Adrenal gland (tissue), 12 donors: Measurements from ENCODE around the gene METTL13. TPM values are rescaled to one million over a fixed set of nuclear protein-coding genes. Genes with fewer than 3 reads are reported as not detected.

Experiments
- DNase-seq, 7 donors: peaks; one replicate each; pipeline ENCODE4 v3.0.0-alpha.2; 2019 to 2020
- H3K27ac ChIP-seq, 5 donors: fragments of 200-600 bp; sonication (generic) in 4 of 5; 1 replicate in 3 of 5; 2 replicates in 2 of 5; pipeline versions ENCODE4 v1.5.1 to v1.8.0; 2016 to 2020; ENCODE audit warnings: mild to moderate bottlenecking in 1 of 5
- H3K27me3 ChIP-seq: fragments of 200-600 bp; 2 replicates; pipeline ENCODE4 v1.8.0; 2021
- H3K36me3 ChIP-seq, 2 donors: fragments of 200-600 bp; replicated peaks in 1 of 2; 1 replicate in 1 of 2; 2 replicates in 1 of 2; pipeline versions ENCODE4 v1.5.1 to v1.8.0; 2018 to 2022
- H3K4me1 ChIP-seq, 2 donors: fragments of 200-600 bp; replicated peaks in 1 of 2; 1 replicate in 1 of 2; 2 replicates in 1 of 2; pipeline versions ENCODE4 v1.5.1 to v1.8.0; 2018 to 2021
- H3K4me3 ChIP-seq, 4 donors: fragments of 200-600 bp; sonication (generic) in 3 of 4; one replicate each; pipeline ENCODE4 v1.5.1; 2016 to 2018
- H3K9me3 ChIP-seq, 3 donors: fragments of 200-600 bp; sonication (generic) in 1 of 3; replicated peaks in 1 of 3; 1 replicate in 2 of 3; 2 replicates in 1 of 3; pipeline versions ENCODE4 v1.5.1 to v1.8.0; 2016 to 2021
- CTCF ChIP-seq, 6 experiments: fragments of 450-650 bp in 4 of 6; fragments of 200-600 bp in 2 of 6; sonication (generic) in 1 of 6; IDR thresholded peaks; 1 replicate in 5 of 6; 2 replicates in 1 of 6; pipeline versions ENCODE4 v1.5.1 to v1.8.0; 2016 to 2021; ENCODE audit warnings: antibody characterized with exemption in 6 of 6, mild to moderate bottlenecking in 2 of 6, moderate library complexity in 1 of 6
- POLR2A ChIP-seq, 2 donors: fragments of 450-650 bp; IDR thresholded peaks; one replicate each; pipeline ENCODE4 v1.6.1; 2017; ENCODE audit warnings: antibody characterized with exemption in 2 of 2, mild to moderate bottlenecking in 2 of 2, moderate library complexity in 1 of 2
- WGBS, 4 donors: extraction: QIAGEN DNeasy Blood & Tissue Kit in 2 of 4; methylation state at CpG; one replicate each; pipeline versions ENCODE4 v1.1.5 to v1.1.7; 2013 to 2017; 5-methylcytosine and 5-hydroxymethylcytosine counted together
- intact Hi-C, 2 donors: fragments of 100-400 bp; cut with DNase I; formaldehyde crosslinking; loops; one replicate each; pipeline versions ENCODE4 v1.14.1 to v1.15.0; 2022 to 2023
- polyA plus RNA-seq, 3 donors: library from polyadenylated mRNA; stranded (reverse); fragments of 200-250 nt in 2 of 3; fragments of 350-450 nt in 1 of 3; fragmentation: Illumina TruSeq in 1 of 3; extraction: RNeasy Lipid Tissue Mini Kit (QIAGEN cat#74804) in 1 of 3; gene quantifications; one replicate each; pipeline ENCODE4 v1.2.3, GENCODE V29; 2013 to 2014
- total RNA-seq, 9 donors: library from RNA; depleted of rRNA in 4 of 9; stranded (reverse); fragments of >200 nt in 4 of 9; fragments of 120-200 nt in 1 of 9; fragmentation: NEBNext Ultra II Directional in 1 of 9; extraction: Animal tissue kit (Norgen Biotek cat#: 25700) in 1 of 9; gene quantifications; one replicate each; pipeline versions ENCODE4 v1.1.0 to v1.2.4, GENCODE V29; 2013 to 2023
- donor health status: healthy with polysubstance abuse.
- donor health status: Bipolar disorder and iron deficiency.
- donor health status: DM: yes; HTN: yes; CAD: no.
- donor health status: DM: no; HTN: no; CAD: no.
- donor health status: DM: no; HTN: no; CAD: no.
- donor health status: DM: yes; HTN: yes; CAD: no.

METTL13 gene
- total and polyA plus RNA-seq, 12 donors, result 9.6 to 38.3 (median 29.6) TPM

GRCh38 chr1:171751221-171751620 lies 30.2 kb upstream of the METTL13 start:
- H3K9me3 ChIP-seq, result no peaks in the 10 kb centered on the region
- H3K36me3 ChIP-seq, result no peaks in the 10 kb centered on the region
- no peak overlapping the region for H3K4me3 ChIP-seq
- intact Hi-C loops, result no loop called here
- TF ChIP-seq CTCF (IDR thresholded peaks at IDR 0.05) (no peak), POLR2A (IDR thresholded peaks at IDR 0.05) (no peak)
- H3K4me1 ChIP-seq, result no peaks in the 10 kb centered on the region
- no peaks in the 10 kb centered on the region for H3K27me3 ChIP-seq
- no peak for DNase-seq
- 92 to 95% (median 94%) methylated on average over 6 of the region's 6 CpGs for WGBS, 4 donors
- no peak overlapping the region for H3K27ac ChIP-seq

GRCh38 chr1:171753182-171753581 lies 28.3 kb upstream of the METTL13 start:
- no peaks in the 10 kb centered on the region for H3K36me3 ChIP-seq
- H3K9me3 ChIP-seq, result no peaks in the 10 kb centered on the region
- WGBS, 4 donors, result 84 to 92% (median 90%) methylated on average over 2 of the region's 2 CpGs
- no peaks in the 10 kb centered on the region for H3K4me1 ChIP-seq
- no peaks in the 10 kb centered on the region for H3K27me3 ChIP-seq
- no peak overlapping the region for H3K27ac ChIP-seq
- H3K4me3 ChIP-seq, result no peak overlapping the region
- no peak for DNase-seq
- intact Hi-C loops, result no loop called here
- TF ChIP-seq POLR2A (IDR thresholded peaks at IDR 0.05), result no peak
- no peak for TF ChIP-seq CTCF (IDR thresholded peaks at IDR 0.05)

DNA sequence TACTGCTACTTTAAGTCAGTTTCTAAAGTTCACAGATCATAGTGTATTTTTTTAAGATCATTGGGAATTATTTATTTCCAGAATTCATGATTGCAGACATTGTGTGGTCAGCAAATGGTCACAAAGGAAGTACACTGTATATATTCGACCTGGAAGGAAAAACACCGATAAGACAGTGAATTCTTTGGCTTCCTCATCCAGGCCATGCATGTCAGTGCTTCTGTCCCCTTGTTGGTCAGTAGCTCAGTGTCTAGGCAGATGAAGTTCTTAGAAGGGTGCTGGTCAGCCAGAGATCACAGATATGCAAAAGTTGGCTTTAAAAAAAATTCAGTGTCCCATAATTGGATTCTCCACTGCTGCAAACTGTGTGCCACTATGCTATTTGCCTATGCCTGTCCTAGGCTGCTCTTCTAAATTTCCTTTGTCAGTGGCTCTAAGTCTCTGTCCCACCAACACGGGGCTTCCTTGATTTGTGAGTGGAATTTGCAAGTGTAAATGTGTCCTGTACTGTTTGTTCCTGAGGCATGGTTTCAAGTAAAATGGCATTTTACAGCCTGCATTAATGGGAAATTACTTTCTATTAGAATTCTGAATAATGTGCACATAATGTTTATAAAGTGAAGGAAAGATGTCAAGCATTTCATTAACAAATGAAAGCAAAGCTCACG lies 27.6 kb upstream of the METTL13 start:
- Histone ChIP-seq H3K36me3 (no peaks in the 10 kb centered on the region), H3K4me1 (no peaks in the 10 kb centered on the region), H3K27ac (no peak overlapping the region), H3K9me3 (no peaks in the 10 kb centered on the region), H3K4me3 (no peak overlapping the region), H3K27me3 (no peaks in the 10 kb centered on the region)
- no peak for DNase-seq
- TF ChIP-seq CTCF (IDR thresholded peaks at IDR 0.05) (no peak), POLR2A (IDR thresholded peaks at IDR 0.05) (no peak)
- intact Hi-C loops, result no loop called here
- WGBS, 4 donors, result 61 to 70% (median 69%) methylated on average over 4 of the region's 4 CpGs

GRCh38 chr1:171754353-171754705 lies 27.1 kb upstream of the METTL13 start:
- Histone ChIP-seq H3K36me3 (no peaks in the 10 kb centered on the region), H3K27ac (no peak overlapping the region), H3K9me3 (no peaks in the 10 kb centered on the region), H3K4me3 (no peak overlapping the region), H3K4me1 (no peaks in the 10 kb centered on the region), H3K27me3 (no peaks in the 10 kb centered on the region)
- intact Hi-C loops, result no loop called here
- TF ChIP-seq POLR2A (IDR thresholded peaks at IDR 0.05), result no peak
- no peak for TF ChIP-seq CTCF (IDR thresholded peaks at IDR 0.05)
- DNase-seq, result no peak
- 67 to 87% (median 74%) methylated on average over 4 of the region's 4 CpGs for WGBS, 4 donors
